ENCODE results near the gene ITGAE.
"Not testable (repeated sequence)": the region's sequence is repeated elsewhere in the genome, so short reads cannot be mapped to it uniquely, and the experiment has no call there.

Gene ITGAE

GRCh38 chr17:3755335-3756030, 45.5 kb downstream of the ITGAE start:
- no peak for DNase-seq

- peak; percentile 83 for DNase-seq
These were observed 46.3 kb downstream of the ITGAE start for GRCh38 chr17:3754458-3755334.

DNA sequence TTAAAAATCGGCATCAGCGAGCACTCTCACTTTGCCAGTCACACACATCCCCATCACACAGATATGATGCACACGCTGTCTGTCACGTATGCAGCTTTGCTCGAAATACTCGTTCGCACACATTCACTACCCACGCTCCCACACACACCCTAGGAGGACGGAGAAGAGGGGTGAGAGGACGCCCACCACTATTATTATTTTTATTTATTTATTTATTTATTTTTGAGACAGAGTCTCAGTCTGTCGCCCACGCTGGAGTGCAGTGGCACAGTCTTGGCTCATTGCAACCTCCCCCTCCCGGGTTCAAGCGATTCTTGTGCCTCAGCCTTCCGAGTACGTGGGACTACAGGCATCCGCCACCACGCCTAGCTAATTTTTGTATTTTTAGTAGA, 46.9 kb downstream of the ITGAE start:
- no peak for DNase-seq

- no peak for DNase-seq
These were observed 47.4 kb downstream of the ITGAE start for GRCh38 chr17:3753624-3754023.

- no peak for DNase-seq
These were observed 49.2 kb downstream of the ITGAE start for GRCh38 chr17:3751836-3752235.

DNA sequence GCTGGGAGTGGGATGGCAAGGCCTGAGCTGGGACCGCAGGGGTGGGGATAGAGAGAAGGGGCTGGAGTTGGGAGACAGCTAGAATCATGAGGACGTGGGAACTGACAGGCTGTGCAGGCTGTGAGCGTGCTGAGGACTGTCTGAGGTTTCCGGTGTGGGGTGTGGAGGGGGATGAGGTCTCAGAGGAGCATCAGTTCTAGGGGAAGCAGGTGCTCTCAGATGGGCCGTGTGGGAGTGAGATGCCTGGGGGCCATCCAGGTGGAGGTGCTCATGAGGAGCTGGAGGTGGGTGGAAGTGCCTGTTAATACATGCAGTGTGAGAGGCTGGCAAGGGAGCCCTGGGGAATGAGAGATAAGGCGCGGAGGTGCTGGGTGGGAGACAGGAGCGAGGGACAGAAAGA, 50.1 kb downstream of the ITGAE start:
- DNase-seq = no peak

DNA sequence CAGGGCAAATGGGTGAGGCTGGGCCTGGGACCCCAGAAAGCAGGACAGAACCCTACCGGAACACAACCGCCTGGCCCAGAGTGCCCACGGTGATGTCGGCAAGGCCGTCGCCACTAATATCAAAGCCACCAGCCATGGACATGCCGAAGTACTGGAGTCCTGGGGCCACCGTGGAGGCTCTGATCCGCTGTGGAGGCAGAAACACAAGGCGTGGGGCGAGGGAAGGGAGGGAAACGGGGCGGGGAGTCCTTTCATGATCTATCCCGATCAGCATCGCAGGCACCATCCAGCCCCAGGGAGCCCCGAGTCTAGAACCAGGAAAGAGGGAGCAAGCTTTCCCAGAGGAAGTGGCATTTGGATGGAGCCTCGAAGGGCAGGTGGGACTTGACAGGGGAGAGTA, 50.7 kb downstream of the ITGAE start:
- no peak for DNase-seq

DNA sequence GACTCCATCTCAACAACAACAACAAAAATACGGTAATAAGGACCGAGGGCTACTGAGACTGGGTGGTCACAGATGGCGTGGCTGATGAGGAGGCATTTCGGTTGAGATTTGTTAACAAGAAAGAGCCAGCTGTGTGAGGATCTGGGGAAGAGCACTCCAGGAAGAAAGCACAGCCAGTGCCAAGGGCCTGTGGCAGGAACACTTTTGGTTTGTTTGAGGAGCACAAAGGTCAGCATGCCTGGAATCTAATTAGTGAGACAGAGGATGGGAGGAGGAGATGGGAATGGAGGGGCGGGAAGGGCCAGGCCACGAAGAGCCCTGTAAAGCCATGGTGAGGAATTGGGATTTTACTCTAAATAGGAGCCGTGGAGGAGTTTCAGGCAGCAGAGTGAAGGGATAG, 52.4 kb downstream of the ITGAE start:
- DNase-seq = no peak

- DNase-seq = no peak
These were observed 53.2 kb downstream of the ITGAE start for GRCh38 chr17:3747805-3748204.

- no peak for DNase-seq
These were observed 55.9 kb downstream of the ITGAE start for GRCh38 chr17:3745071-3745470.

- no peak for DNase-seq
These were observed 57.0 kb downstream of the ITGAE start for GRCh38 chr17:3744014-3744413.

DNA sequence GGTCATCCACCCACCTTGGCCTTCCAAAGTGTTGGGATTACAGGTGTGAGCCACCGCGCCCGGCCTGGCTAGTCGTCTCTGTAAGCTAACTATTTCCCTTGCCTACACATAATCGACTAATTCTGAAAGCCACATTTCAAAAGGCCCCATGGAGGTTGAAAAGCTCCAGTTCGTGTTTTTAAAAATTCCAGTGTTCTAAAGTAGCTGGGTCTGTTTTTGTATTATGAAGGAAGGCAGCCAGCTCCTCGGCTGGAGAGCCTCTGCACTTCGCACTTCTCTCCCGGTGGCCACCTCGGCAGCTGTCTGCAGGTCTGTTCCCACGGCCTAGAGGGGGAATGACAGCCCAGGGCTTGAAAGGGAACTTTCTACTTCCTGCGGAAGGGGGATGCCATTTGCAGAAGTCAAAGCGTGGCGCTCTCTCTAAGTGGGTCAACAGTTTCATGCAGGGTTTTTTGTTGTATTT, 60.3 kb downstream of the ITGAE start:
- DNase-seq = no peak

- DNase-seq = no peak
These were observed 61.4 kb downstream of the ITGAE start for GRCh38 chr17:3739422-3740124.

GRCh38 chr17:3738562-3739295, 62.3 kb downstream of the ITGAE start:
- no peak for DNase-seq

DNA sequence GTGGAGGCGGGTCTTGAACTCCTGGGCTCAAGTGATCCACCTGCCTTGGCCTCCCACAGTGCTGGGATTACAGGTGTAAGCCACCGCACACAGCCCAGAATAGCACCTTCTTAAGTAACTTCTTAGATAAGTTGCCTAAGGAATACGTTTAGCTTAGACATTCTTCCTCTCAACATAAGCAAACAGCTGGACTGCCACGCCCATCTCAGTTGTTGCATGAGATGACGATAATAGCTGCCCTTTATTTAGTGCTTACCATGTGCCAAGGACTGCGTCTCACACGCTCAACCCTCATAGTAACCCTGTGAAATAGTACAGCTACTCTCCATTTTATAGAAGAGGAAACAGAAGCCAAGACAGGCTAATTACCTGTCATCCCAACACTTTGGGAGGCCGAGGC, 65.5 kb downstream of the ITGAE start:
- DNase-seq = peak; percentile 42

- not testable (repeated sequence) for DNase-seq
These were observed 66.1 kb downstream of the ITGAE start for GRCh38 chr17:3734911-3735276.

GRCh38 chr17:3732210-3732621, 68.8 kb downstream of the ITGAE start:
- no peak for DNase-seq

- DNase-seq = no peak
These were observed 70.0 kb downstream of the ITGAE start for GRCh38 chr17:3730881-3731429.

- DNase-seq = no peak
These were observed 71.1 kb downstream of the ITGAE start for GRCh38 chr17:3729881-3730280.

DNA sequence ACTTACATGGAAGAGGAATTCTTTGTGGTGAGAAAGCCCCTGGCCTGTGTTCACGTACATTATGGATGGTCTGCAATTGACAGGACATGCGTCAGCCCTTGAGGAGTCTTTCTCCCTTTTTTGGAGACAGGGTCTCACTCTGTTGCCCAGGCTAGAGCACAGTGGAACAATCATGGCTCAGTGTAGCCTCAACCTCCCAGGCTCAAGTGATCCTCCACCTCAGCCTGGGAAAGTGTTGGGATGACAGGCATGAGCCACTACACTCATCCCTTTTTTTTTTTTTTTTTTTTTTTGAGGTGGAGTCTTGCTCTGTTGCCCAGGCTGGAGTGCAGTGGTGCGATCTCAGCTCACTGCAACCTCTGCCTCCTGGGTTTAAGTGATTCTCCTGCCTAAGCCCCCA, 72.9 kb downstream of the ITGAE start:
- not testable (repeated sequence) for DNase-seq

DNA sequence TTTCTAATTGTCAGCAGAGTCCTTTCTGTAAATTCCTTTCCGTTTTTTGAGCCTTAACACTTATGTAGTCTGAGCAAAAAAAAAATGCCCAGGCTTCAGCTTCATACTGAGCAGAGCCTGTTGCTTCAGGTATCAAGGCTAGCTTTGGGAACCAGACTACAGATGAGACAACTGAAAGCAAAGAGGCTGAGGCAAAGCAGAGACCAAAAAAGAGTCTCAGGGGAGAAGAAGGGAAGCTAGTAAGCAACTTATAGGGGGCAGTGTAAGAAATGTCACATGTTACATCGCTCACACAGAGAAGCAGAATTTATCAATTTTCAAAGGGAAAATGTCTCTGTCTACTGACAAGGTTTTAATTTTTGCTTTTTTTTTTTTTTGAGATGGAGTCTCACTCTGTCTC, 73.9 kb downstream of the ITGAE start:
- no peak for DNase-seq

- DNase-seq = no peak
These were observed 76.5 kb downstream of the ITGAE start for GRCh38 chr17:3724378-3725077.

Measured in hematopoietic multipotent progenitor cell treated with erythropoietin and hydrocortisone succinate and interleukin-3 and kit ligand, for 6 days (in vitro differentiated cells).